ENCODE data around the gene PEX14.

GRCh38 chr1:10650556-10651388 is 176.0 kb downstream of the PEX14 start:
- TF ChIP-seq ZNF274 (IDR thresholded peaks at IDR 0.05; ENCODE audit: low read depth, low read length) (no peak), YY1 (IDR thresholded peaks at IDR 0.05; ENCODE audit: insufficient read depth, insufficient read length) (no peak)

Measured in NT2/D1 (cell line).